ENCODE results near the gene GALT.
"Not testable (repeated sequence)": the region's sequence is repeated elsewhere in the genome, so short reads cannot be mapped to it uniquely, and the experiment has no call there.

The GALT gene

GRCh38 chr9:34627716-34628655 is 18.5 kb upstream of the GALT start:
- no peak for DNase-seq

GRCh38 chr9:34628656-34629490 is 17.6 kb upstream of the GALT start, which contains the start of gene ARID3C:
Gene ARID3C, minus strand, starts transcription at chr9:34629066. Its CDS starts 1,052 bp downstream, at chr9:34628014.
- DNase-seq: no peak

GRCh38 chr9:34629491-34629808 is 17.0 kb upstream of the GALT start:
- no peak for DNase-seq

GRCh38 chr9:34630402-34631154 is 15.9 kb upstream of the GALT start:
- DNase-seq: no peak

- no peak for DNase-seq
These were observed 13.3 kb upstream of the GALT start for GRCh38 chr9:34633166-34633565.

- peak; percentile 41 to 69 for DNase-seq
These were observed 12.5 kb upstream of the GALT start for GRCh38 chr9:34633851-34634550.

DNA sequence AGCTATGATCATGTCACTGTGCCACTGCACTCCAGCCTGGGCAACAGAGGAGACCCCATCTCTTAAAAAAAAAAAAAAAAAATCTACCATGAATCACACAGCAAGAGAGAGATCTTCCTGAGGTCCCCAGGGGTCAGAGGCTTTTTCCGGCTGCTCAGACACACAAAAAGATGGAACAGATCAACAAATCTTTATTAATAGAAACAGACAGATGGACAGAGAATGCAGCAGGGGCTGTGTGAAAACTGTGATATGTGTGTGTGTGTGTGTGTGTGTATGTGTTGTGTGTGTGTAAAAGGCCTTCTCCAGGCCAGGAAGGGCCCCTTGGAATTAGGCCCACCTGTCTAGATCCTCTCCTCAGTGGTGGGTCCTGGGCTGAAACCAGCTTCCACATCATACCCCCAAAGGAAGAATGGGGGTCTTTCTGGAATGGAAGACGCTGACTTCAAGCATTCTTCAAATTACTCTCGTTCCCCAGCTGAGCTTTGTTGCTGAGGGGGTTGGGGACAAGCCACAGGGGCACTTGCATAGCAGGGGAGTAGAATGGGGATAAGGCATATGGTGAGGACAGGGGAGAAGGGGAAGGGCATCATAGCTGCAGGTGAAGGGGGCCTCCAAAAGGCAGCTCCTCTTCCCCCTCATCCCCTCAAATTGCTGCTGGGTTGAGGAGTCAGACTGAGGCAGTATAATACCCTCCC is 11.8 kb upstream of the GALT start:
- DNase-seq: no peak

GRCh38 chr9:34635556-34635955 is 10.9 kb upstream of the GALT start:
- no peak for DNase-seq

- DNase-seq: no peak
These were observed 9.6 kb upstream of the GALT start for GRCh38 chr9:34636791-34637355.

GRCh38 chr9:34637356-34638137 is 8.9 kb upstream of the GALT start, which contains the start of gene SIGMAR1:
Gene SIGMAR1, minus strand, starts transcription at chr9:34637787. Its CDS starts 90 bp downstream, at chr9:34637697.
- DNase-seq: peak; percentile 91 to 97

- DNase-seq: no peak
These were observed 8.4 kb upstream of the GALT start for GRCh38 chr9:34638138-34638445.

DNA sequence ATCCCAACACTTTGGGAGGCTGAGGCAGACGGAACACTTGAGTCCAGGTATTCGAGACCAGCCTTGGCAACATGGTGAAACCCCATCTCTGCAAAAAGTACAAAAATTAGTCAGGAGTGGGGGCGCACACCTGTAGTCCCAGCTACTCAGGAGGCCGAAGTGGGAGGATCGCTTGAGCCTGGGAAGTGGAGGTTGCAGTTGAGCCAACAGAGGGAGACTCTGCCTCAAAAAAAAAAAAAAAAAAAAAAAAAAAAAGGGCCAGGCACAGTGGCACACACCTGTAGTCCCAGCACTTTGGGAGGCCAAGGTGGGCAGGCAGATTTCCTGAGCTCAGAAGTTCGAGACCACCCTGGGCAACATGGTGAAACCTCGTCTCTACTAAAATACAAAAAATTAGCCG is 7.2 kb upstream of the GALT start:
- DNase-seq: not testable (repeated sequence)

- DNase-seq: no peak
These were observed 3.8 kb upstream of the GALT start for GRCh38 chr9:34642679-34643078.

DNA sequence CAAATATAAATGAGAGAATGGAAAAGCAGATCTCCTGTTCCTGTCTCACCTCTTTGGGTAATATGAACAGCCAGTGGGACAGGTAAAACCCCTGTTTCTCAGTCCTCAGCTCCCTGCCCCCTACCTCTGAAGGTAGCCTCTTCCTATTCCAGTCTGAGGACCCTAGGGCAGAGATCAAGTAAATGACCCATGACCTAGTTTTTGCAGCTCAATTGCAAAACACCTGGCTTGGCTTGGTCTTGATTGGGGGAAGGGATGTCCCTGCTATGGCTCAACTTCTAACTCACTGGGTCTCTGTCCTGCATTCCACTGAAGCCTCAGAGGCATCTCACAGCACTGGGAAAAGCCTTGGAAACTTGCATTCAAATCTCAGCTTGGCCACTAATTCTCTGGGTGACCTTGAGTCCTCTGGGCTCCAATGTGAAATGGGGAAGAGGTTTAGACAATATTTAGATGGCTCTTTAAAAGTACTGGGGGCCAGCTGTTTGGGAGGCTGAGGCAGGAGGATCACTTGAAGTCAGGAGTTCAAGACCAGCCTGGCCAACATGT is 1.6 kb upstream of the GALT start:
- DNase-seq: no peak

DNA sequence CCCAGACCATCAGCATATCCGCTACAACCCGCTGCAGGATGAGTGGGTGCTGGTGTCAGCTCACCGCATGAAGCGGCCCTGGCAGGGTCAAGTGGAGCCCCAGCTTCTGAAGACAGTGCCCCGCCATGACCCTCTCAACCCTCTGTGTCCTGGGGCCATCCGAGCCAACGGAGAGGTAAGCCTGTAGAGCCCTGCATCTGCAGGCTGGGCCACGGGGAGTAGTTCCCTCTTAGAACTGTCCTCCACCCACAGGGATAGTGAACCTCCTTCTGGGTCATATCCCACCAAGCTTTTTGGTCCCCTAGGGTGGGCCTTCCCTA is 569 bp downstream of the GALT start:
- DNase-seq: no peak

- no peak for DNase-seq
These were observed 1.2 kb downstream of the GALT start for GRCh38 chr9:34647651-34648050.

- DNase-seq: no peak
These were observed 2.2 kb downstream of the GALT start for GRCh38 chr9:34648673-34649072.

GRCh38 chr9:34650816-34651215 is 4.3 kb downstream of the GALT start:
- no peak for DNase-seq

DNA sequence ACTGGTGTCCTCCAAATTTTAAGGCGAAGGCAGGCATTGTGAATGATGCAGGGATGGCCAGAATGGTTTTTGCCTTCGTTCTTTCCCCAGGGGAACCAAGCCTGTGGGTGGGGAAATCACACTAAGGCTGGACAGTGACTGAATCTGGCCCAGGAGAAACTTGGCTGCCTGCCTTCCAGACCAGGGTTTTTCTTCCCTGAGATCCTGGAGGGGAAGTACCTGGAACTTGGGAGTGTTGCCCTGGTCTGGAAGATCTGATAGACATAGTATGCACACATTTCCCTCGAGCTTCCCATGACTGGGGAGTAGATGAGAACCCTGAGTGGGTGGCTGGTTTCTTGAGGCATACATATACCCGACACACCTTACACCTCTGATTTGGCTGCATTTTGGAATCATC is 4.8 kb downstream of the GALT start:
- DNase-seq: no peak

GRCh38 chr9:34651876-34652601 is 5.6 kb downstream of the GALT start, which contains the start of gene IL11RA:
Gene IL11RA, plus strand, starts transcription at chr9:34652185. Its CDS starts 3,033 bp downstream, at chr9:34655218.
- DNase-seq: no peak

Measured in NCI-H446 (cell line).